CD4-positive, alpha-beta T cell treated with Interleukin-4 for 1 hour (primary cell): ENCODE measurements around the gene C5orf63.
"Not testable (repeated sequence)": the region's sequence is repeated elsewhere in the genome, so short reads cannot be mapped to it uniquely, and the experiment has no call there.

Experiments used
- DNase-seq, 2 donors: peaks; one replicate each; pipeline ENCODE4 v3.0.0-alpha.2; 2020 to 2022

C5orf63 gene

DNA sequence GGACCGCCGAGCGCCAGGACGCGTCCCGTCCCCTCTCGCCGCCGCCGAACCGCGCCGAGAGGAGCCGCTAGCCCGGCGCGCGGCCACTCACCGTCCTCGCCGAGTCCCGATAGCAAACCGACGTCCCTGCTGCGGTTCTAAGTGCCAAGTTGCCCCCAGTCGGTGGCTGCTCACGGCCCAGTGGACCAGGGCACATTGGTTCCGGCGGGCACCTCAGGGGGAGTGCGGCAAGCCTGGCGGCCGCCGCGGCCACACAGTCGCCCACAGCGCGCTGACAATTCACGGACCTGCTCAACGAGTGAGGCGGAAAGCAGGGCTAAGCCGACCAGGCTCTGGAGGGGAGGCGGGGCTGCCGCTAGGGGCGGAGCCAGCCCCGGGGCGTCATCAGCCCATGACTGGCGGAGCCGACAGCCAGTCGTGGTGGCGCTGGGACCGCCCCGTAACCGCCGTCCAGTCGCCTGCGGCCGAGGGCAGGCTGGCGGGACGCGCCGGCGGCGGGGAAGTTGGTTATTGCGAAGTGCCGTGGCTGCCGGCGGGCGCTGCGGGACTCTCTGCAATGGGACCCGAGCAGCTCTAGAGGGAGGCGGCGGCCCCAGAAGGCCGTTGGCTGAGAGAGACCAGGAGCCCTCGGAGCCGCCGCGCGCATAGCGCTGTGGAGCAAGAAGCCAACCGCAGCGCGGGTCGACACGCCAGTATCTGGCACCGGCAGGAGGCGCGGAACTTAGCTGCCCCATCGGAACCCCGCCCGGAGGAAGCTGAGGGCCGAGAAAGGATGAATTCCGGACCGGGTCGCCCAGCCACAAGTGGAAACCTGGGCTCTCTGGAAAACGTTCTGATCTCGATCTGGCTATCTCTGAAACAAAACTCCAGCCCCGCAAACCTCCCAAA lies 42.8 kb downstream of the C5orf63 start, which contains the start of gene MARCHF3:
Gene MARCHF3, minus strand, starts transcription at position 300 of the 888 bp plus-strand sequence. CDS start 112,387 bp downstream, outside the sequence.
- peak; percentile 94 to 95 for DNase-seq

- DNase-seq: peak; percentile 49 to 54
Measured at GRCh38 chr5:127029581-127030258, 43.6 kb downstream of the C5orf63 start.

- DNase-seq: peak; percentile 4 to 18
Measured at GRCh38 chr5:127028822-127029457, 44.4 kb downstream of the C5orf63 start.

DNA sequence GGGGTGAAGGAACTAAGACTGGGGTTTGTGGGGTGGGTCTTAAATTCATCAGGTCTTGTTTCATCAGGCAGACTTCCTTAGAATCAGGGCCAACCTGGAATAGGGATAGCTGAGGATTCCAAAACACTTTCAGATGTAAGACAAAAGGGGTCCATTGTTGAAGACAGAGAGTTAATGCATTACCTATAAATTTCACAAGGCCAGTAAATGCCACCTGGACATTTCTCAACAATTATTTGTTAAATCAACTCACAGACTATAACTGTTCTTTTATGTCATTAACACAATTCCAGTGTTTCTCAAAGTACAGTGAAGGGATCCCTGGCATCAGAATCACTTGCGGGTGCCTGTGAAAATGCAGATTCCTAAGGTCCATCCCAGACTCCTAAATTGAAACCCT lies 45.8 kb downstream of the C5orf63 start:
- no peak for DNase-seq

DNA sequence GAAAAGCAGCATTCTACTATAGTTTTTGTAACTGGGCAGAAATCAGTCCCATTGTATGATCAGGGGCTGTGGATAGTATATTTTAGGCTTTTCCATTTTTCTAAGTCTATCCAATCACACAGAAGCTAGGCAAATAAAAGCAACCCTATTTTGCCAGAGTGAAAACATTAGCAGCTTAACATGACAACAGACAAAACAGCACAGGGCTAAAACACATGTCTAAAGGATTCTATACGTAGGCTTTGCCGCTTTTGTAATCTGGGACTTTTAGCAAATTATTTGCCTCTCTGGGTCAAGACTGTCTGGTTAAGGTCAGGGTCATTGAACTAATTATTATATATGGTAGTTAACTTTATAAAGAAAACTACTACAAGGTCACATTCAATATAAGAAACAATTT lies 47.1 kb downstream of the C5orf63 start:
- DNase-seq: no peak

DNA sequence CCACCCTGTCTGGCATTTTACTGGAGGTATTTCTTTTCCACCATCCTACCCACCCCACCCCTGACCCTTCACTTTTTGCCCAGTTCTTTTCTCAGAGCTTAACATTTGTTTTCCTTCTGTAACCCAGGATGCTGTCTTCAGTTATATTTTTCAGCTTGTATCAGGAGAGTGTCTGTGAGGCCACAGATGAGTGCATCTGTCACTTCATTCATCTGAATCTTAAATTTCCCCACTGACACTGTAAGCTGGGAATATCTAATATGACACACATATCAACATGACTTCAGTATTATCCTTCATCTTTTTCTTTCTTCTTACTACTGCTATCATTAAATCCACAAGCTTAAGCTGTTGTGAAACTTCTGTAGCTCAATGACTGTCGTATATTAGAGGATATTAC lies 47.8 kb downstream of the C5orf63 start:
- DNase-seq: no peak

GRCh38 chr5:127024821-127025220 lies 48.5 kb downstream of the C5orf63 start:
- DNase-seq: no peak

- DNase-seq: not testable (repeated sequence)
Measured at GRCh38 chr5:127023552-127024191, 49.6 kb downstream of the C5orf63 start.

DNA sequence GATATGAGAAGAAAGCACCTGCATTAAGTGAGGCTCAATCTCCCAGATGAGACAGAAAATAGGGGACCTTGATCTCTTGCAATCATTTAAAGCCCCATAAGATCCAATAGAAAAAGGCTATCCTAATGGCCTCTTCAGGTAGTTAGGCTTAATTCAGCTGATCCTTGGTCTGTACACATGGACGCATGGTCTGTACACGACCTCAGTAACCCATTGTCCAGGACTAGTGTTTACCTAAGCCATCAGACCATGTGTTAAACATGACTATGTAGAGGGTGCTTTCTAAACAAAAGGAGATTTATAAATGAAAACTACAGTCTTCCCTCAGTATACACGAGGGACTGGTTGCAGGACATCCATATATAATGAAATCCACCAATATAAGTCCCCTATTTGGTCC lies 50.5 kb downstream of the C5orf63 start:
- no peak for DNase-seq

DNA sequence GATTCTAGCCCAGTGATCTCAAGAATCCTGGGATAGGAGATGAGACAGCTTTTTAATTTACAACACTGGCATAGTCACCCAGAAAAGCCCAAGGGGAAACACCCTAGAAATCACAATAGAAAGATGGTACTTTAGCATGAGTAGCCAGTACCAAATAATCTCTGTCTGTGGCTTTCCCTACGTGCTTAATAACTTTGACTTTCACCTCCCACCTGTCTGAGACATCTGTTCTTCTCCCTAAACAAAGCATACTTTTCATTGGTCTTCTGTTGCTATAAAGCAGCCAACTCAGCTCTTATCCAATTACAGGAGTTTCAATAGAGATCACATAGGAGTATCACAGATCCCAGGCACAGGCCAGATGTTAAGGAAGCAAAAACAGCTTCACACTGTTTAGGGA lies 53.4 kb downstream of the C5orf63 start:
- DNase-seq: no peak

- DNase-seq: not testable (repeated sequence)
Measured at GRCh38 chr5:127016722-127017121, 56.6 kb downstream of the C5orf63 start.

GRCh38 chr5:127015716-127016115 lies 57.6 kb downstream of the C5orf63 start:
- no peak for DNase-seq

GRCh38 chr5:127014573-127014972 lies 58.7 kb downstream of the C5orf63 start:
- no peak for DNase-seq

DNA sequence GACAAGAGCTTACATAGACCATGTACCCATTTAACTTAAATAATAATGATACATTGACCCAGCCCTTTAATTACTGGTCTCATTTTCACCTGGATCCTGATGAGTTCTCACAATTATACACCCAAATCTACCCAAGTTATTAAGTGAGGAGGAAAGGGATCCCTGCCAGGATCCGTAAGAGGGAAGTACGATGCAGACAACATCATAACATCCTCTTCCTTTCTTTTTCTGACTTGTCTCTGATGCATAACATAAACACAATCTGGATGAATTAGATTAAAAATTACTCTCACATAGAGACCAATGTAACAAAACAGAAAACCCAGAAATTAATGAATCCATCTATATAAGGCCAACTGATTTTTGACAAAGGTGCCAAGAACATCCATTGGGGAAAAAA lies 59.9 kb downstream of the C5orf63 start:
- no peak for DNase-seq

DNA sequence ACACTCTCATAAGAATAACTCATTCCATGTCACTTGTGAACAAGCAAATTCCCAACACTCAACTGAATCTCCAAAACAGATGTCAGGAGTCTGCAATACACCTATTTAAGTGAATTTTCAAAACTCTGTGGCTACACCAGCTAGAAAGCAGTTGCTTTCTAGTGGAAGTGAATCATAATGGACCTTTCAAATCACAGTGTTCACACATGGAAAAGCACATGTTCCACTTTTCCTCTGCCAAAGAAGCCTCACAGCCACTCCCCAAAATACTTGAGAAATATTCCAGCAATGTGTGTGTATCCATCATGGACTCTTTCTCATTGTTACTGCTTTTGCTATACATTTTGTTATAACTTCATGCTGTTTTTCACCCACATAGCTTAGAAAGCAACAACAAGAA lies 60.4 kb downstream of the C5orf63 start:
- no peak for DNase-seq

DNA sequence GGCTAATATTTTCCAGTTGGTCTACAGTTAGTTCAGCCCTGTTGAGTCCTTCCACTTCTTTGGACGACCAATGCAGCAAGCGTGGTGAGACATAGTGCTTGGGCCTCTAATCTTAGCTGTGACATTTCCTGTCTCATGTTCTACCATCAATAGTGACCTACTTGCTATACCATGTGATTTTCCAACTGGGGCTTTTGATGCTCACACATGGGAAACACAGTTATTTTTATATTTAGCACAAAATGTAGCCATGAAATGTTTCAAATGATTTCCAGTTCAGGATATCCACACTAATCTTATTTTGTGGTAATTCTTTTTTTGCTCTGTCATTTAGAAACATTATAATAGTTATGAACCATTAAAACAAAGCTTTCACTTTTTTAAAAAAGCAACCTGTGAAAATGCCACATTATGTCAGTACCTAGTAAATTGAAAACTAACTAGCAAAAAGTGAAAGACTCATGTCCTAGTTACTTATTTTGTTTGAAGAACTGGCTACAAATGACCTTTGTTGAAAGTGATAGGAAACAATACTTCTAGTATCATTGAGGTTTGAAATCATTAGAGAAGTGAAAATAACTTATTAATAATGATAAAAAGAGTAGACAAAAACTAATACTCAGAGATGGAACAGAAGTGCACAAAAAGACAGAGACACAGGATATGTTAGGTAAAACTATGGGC lies 61.2 kb downstream of the C5orf63 start:
- DNase-seq: no peak

GRCh38 chr5:127011153-127011552 lies 62.1 kb downstream of the C5orf63 start:
- no peak for DNase-seq

- no peak for DNase-seq
Measured at GRCh38 chr5:127010362-127010761, 62.9 kb downstream of the C5orf63 start.

DNA sequence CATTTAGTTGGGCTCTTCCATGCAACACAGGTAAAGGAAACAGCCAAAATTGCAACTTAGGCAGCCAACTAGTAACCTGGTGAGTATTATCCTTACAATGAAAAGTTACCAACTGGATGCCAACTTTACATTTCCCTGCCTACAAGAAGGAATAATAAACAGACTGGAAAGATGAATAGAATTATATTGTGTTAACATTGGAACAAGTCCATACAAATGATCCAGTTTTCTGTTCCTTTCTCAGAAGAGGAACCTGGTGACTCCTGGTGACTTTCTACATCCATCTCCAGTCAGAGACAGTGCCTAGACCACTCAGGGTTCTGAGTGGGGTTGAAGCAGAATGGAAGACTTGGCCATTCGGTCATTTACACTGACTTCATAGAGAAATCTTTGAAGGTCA lies 63.5 kb downstream of the C5orf63 start:
- DNase-seq: no peak

DNA sequence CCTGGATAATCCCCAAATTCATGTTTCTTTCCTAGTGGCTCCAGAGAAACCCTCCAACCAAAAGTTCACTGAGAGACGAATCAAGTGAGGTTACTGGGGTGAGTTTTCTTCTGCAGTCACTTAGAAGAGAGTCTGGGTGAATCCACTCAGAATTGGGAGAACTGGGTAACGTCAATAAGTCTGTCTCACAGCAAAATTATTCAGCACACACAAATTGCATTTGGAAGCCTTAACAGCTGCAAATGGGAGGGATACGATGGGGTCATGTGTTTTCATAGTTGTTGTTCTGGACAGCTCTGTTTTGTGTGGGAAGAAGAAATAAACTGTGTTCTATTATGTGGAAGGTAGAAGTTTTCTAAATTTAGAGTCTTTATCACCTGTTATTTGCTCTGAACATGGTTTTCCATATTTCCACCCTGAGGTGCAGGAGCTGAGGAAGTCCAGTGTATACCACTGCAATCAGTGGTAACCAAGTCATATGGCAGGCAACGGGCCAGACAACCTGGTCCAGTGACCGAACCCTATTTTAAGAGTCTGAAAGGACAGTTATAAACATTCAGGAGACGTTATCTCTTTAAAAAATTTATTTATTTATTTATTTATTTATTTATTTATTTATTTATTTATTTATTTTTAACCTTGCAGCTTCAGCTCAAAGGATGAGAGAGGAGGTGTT lies 64.9 kb downstream of the C5orf63 start:
- DNase-seq: no peak

GRCh38 chr5:127007522-127007921 lies 65.8 kb downstream of the C5orf63 start:
- DNase-seq: no peak

- DNase-seq: no peak
Measured at GRCh38 chr5:127006744-127007143, 66.6 kb downstream of the C5orf63 start.
